ENCODE results near the gene COL21A1.

GRCh38 chr6:56146086-56146485, 101.3 kb downstream of the COL21A1 start:
- TF ChIP-seq NR3C1 (IDR thresholded peaks at IDR 0.05), result no peak
- TF ChIP-seq CTCF (IDR thresholded peaks at IDR 0.05), result no peak
- no peak for TF ChIP-seq JUN (IDR thresholded peaks at IDR 0.05)
- TF ChIP-seq RAD21 (conservative IDR thresholded peaks at IDR 0.05 in 1 of 2, IDR thresholded peaks at IDR 0.05 in 1 of 2), result no peak
- no peak for TF ChIP-seq KDM5A (IDR thresholded peaks at IDR 0.05)
- no peak for TF ChIP-seq POLR2A (IDR thresholded peaks at IDR 0.05; ENCODE audit: low read length)
- no peak for TF ChIP-seq EP300 (IDR thresholded peaks at IDR 0.05)
- TF ChIP-seq BCL3 (IDR thresholded peaks at IDR 0.05), result no peak
- no peak for TF ChIP-seq EHMT2 (IDR thresholded peaks at IDR 0.05; ENCODE audit: low read depth)
- TF ChIP-seq REST (IDR thresholded peaks at IDR 0.05), result no peak
- no peak for TF ChIP-seq MAZ (IDR thresholded peaks at IDR 0.05; ENCODE audit: borderline replicate concordance, low read depth, low read length)
